Activated CD4-positive, CD25-positive, alpha-beta regulatory T cell treated with anti-CD3 and anti-CD28 coated beads, Interleukin-2, amount 50 U/mL, for 24 hours (primary cell): ENCODE results near the gene IL3.

Source experiments
- ATAC-seq, 2 donors: fragments of 150-1000 bp; cut with Tn5 transposase; one replicate each; pipeline ENCODE4 v1.10.0; 2021; ENCODE audit warnings: mild to moderate bottlenecking in 1 of 2, moderate library complexity in 1 of 2

IL3 gene, protein sequence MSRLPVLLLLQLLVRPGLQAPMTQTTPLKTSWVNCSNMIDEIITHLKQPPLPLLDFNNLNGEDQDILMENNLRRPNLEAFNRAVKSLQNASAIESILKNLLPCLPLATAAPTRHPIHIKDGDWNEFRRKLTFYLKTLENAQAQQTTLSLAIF

DNA sequence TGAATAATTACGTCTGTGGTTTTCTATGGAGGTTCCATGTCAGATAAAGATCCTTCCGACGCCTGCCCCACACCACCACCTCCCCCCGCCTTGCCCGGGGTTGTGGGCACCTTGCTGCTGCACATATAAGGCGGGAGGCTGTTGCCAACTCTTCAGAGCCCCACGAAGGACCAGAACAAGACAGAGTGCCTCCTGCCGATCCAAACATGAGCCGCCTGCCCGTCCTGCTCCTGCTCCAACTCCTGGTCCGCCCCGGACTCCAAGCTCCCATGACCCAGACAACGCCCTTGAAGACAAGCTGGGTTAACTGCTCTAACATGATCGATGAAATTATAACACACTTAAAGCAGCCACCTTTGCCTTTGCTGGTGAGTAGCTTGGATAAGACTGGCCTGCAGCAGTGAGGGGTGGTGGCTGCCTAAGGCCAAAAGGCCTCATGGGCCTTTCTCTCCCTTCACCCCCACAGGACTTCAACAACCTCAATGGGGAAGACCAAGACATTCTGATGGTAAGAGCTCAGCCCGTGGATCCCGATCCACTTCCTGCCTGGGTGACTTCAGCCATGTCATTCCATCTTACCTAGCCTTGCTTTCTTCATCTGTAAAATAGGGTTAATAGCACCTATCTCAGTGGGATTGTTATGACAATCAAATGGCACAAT is at the start of gene IL3:
IL3 (plus strand) TSS at position 155 of the 661 bp plus-strand sequence; CDS start at position 207, 52 bp downstream.
- no peak for ATAC-seq

DNA sequence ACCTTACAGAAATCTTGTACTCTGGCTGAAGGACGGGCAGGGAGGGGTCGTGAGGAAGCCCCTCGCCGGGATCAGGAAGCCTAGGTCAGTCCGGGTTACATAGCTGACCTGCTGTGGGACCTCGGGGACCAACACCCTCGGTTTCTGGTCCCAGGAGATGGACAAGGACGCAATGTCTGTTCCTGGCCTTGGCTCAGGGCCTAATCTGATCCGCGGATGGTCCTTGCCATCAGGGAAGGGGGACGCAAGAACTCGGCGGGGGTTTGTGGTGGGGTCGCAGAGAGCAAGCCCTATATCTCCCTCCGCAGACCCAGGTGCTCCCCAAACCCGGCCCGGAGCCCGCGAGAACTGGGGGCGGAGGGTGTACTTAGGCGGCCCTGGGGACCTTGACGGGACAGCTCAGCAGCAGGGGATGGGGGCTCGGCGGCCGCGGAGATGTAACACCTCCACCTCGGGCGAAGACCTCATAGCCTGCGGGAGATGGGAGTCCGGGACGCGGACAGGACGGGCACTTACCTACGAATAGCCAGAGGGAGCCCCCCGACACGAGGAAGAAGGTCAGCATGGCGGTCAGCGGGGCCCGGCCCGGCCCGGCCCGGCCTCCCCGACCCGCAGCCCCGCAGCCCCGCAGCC is 49.4 kb upstream of the IL3 start:
- ATAC-seq: no peak

DNA sequence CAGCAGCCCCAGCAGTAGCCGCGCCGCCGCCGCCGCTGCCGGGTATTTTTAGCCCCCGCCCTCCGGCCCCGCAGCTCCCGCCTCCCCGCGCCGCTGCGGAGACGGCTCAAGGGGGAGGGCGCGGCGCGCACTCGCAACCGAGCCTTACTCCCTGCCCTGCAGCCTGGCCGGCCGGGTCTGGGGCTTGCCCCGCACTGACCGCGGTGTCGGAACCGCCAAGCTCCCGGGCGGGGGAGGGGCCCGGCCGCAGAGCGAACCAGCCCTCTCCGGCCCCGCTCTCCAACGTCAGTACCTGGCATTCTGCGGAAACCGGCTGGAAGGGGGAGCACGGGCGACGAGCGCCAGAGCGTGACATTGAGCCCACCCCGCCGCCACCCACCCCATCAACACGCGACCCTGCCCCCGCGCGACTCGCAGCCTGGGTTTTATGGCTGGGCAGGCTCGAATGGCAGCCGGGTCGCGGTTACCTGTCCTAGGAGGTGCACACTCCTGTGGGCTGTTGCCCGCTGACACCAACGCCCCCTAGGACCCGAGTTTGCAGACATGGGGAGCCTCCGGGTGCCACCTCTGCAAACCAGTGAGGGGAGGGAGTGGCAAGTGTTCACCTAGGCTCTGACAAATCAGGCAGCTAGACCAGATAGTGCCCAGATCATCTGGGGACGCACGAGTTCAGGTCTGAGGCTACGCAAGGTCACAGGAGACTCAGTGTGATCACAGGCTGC is 48.7 kb upstream of the IL3 start, which contains the start of gene ACSL6:
ACSL6 (minus strand) TSS at position 37 of the 722 bp plus-strand sequence. CDS start 105 bp downstream, outside the sequence.
- ATAC-seq: peak; percentile 44 to 59

DNA sequence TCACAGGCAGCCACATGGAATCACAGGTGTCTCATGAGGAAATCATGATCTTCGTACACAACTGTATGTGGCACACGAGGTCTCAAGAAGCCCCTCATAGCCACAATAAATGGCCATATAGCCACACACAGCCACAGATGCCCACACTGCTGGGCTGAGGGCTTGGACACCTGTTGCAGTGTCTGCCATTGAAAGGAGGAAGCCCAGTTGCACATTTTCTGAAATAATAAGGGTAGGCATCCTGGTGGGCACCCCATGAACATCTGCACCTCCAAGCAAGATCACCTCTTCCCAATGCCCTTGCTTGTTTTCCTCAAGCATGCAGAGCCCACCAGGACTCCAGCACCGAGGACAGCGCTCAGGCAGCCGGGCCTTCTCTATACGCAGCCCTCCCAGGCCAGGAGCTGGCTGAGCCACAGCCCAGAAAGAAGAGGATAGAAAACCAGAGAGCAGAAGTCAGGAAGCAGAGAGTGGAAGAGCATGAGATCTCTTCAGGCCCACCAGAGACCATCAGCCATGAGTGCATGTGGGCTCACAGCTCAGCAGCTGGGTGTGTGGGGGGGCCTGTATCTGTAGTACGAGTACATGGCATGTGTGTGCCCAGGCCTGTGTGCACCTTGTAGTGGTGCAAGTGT is 48.0 kb upstream of the IL3 start:
- no peak for ATAC-seq

DNA sequence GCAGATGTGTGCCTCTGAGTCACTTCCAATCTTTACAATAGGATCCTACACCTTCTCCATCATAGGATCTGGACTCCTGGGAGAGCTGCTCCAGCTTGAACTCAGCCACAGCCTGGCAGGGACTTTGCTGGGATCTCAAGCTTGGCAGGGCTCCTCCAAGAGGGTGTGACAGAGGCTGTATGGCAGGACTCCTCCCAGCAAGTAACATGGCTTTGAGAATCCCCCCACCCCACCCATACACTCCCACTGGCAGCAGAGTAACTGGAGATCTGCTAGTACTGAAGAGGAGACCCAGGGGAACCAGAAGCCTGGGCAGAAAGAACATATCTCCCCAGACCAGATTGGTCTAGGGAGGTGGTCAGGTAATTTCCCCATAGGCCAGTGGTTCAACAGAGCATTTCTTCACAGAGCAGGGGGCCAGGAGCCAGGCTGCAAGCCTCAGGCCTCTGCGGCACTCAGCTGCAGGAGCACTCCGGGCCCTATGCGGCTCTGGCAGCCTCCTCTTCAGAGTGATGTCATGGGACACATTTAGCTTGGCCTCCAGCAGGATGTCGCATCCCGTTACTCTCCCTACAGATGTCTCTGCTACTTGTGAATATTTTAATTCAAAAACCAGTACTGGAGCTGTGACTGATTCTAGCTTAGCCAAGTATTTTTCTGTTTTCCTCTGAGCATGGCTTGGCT is 47.3 kb upstream of the IL3 start:
- ATAC-seq: no peak

DNA sequence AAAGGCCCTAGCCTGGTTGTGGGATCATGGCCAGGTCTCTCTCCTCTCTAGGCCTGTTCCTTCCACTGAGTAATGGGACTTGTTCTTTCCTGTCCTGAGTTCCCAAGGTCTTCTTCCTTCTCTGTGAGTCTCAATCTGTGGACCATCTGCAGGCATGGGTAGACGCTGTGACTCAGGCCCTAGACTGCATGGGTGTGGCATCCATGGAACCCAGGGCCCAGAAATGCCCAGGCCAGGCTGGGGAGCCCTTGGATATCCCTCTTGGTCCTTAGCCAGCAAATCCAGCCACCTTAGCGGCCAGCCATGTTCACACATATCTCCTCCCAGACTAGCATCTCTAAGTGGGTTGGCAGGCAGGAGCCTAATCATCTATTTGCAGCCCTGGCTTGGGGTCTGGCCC is 46.7 kb upstream of the IL3 start:
- ATAC-seq: no peak

DNA sequence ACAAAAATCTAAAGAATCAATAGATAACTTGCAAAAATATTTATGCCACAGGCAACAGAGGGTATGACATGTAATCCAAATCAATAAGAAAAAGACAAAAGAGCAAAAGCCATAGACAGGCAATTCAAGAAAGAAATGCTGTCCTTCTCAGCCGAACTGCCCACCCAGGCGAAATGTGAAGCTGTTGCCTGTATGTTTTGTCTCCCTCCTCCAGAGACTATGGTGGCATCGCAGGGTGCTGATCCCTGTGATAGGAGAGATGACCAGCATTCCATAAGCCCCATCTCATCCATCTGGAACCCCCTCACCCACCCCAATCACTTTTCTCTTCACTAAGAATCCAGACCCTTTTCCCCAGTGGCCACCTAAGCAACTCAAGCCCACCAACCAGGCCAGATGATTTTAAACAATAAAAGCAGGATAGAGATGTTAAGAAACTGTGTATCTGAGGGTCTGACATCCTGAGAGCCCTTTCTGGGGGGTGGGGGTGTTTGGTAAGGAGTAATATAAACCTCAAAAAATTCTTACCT is 43.7 kb upstream of the IL3 start:
- ATAC-seq: no peak

DNA sequence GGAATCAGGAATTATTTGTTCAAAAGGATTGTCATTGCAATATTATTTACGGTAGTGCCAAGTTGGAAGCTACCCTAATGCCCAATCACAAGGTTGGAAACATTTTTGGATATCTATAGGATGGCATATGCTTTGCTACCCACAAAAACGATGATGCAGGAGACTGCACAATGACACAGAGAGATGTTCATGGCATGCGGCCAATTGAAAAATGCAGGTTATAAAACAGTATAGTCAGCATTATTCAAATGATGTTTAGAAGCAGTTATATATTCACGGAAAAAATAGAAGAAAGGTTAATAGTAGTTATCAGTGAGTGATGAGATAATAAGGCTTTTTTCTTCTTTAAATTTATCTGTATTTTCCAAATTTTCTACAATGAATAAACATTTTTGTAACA is 43.1 kb upstream of the IL3 start:
- ATAC-seq: no peak

DNA sequence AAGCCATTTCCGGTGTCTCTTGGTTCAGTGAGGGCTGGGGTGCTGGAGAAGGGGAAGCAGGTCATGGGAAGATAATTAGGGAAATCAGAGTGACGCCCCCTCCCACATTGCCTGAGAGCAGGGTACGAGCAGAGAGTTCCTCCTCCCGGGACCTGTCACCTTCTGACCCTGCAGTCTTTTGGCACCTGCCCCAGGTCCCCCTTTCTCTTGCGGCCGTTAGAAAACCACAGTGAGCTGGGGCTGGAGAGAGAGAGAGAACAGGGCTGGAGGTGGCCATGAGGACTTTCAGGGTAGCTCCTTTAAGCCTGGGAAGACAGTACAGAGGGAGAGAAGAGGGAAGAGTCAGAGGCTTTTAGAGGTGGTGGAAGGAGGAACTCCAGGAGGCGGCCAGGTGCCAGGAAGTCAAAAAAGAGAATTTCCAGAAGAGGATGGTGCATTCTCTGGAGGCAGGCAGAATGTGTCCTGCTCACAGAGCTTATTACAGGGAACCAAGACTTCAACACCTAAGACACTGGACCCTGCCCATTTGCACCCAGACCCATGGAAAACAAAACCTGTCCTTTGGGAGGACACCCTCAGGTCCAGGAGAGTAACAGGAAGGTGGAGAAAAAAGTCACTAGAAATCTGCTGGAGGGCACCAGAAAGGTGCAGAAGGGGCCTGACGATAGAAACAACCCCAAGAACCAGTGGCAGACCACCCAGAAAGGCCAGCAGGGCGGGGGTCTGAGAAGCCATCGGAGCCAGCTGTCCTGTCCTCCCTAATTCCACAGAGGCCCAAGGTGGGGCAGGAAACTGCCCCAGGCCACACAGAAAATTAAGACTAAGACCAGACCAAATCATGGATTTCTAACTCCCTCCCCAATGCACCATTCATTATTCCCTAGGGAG is 42.5 kb upstream of the IL3 start:
- ATAC-seq: no peak

DNA sequence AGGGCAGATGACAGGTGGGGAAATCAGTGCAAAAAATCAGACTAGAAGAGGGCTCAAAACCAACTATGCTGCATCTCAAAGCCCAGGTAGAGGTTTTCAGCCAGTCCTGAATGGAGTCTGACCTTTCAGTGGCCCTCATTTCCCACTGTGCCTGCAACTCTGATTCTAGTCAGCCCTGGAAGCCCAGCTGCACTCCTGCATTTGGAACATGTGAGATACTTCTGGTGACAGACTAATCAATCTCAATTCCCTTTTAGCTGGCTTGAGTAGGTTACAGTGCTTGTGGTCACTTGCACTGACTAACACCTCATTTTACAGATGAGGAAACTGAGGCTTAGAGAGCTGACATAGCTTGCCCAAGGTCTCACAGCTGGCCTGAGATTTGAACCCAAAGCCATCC is 41.1 kb upstream of the IL3 start:
- no peak for ATAC-seq

DNA sequence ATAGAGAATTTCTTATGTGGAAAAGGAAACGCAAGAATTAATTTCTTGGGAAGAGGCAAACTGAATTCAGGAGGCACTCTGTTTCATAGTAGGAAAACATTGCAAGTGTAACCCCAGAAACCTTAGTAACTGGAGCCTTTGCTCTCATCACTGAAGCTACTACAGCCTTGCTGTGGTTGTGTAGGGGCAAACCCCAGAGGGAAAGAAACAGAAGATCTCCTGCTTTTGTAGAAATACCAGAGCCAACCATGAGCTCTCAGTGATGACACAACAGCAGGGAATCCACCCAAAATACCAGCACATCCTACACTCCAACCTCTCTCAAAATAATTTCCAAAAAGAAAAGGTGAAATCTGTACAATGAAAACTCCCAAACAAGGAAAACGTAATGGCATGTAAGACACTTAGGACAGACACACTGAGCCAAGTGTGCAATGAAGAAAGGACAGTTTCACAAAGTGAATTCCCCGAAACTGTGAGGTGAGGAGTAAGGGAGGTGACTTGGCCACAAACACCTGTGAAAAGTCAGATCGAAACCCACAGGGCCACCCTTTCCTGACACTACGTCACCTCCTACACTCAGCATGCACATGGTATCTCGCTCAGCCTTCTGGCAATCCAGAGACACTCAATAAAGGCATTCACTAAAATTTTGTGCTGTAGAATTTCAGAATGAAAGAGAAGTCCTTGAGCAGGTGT is 40.4 kb upstream of the IL3 start:
- peak; percentile 94 to 96 for ATAC-seq

DNA sequence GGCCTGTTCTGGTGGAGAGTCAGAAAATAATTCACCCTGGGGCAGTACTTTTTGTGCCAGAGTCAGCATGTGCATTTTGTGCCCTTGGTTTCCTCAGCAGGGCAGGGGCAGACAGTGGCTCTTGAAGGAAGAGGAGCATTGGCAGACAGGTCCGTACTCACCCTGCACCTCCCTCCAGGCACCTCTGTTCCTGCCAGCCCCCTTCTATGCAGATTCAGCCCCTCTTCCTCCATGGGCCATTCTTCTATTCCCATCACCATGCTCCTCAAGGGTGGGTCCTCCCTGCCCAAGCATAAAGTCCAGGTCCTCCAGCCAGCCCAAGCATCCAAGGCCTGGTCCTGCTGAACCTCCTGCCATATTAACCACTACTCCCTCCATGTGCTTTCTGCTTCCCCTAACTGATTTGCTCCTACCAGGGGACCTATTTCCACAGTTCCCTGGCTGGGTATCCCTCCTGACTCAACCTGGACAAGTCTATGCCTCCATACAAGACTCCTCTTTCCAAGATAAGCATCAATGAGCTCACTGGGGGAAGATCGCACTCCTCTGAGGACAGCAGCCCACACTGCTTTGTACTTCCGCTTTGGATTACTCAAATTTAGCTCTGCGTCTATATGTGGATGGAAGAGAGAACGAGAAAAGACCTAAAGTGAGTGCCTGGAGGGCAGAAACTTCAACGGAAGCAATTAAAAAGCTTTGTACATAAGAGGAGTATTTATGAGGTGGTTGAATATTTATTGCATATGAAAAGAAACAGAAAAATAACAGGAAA is 39.7 kb upstream of the IL3 start:
- peak; percentile 6 to 9 for ATAC-seq

DNA sequence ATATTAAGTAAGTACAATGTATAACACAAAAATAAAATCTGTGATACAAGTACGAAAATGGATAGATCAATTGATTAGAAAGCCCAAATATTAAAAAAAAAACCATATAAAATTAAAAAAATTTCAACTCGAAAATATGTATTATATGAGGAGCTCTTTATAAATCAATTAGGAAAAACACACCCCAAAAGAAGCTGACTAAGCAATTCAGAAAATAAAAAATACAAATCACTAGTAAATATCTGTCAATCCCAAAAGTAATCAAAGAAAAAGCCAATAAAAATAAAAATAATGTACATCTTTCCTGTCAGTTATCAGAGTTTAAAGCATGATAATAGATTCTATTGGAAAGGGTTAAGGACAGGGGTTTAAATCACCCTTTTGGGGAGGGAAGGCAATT is 38.8 kb upstream of the IL3 start:
- no peak for ATAC-seq

DNA sequence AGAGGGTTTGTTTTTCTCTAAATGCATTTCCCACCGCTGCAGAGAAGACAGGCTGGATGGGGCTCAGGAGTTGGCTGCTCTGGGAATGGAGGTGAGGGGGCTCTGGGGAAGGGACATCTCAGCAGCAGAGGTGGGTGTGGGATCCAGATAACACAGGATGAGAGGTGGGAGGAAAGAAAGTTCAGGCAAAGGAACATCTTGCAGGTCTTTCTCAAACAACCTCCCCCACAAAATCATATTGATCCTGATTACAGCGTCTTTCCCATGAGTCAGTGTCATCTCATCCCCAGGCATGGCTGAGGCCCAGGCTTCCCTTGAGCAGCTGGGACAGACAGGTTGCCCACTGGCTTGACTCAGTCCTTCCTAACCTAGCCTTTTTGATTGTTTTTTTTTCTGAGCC is 37.7 kb upstream of the IL3 start:
- no peak for ATAC-seq

DNA sequence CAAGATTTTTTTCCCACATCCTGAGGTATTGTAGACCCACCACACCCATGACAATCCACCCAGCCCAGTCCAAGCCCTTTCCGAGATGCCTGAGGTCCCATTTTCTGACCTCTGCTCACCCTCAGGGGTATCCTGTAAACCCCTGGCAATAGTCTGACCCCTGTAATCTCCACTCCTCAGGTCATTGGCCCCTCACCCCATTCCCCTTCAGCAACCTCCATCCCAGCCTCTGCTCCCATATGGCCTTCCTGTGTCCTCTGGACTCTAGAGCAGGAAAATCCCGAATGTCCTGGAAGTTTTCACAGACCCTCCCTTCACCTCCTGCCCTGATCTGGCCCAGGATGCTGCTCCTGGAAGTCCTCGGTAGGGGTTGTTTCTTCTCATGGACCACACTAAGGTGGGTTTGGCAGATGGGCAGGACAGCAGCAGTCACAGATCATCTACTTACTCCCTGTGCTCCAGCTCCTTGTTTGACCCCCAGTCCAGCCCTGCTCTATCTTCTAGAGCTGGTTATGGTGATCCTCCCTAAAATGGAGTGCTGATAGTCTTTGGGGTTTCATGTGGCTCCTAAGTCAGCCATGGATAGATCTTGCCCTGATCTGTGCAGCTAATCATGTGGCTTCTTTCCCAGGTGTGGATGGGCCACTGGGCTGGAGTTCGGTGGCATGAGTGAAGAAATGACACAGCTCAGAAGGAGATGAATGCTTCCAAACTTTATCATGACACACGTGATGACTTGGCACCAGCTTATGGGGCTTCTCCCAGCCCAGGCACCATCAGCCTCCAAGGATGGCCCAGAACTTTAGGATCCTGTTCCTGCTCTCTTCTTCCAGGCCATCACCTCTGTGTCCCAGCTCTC is 37.0 kb upstream of the IL3 start:
- no peak for ATAC-seq

DNA sequence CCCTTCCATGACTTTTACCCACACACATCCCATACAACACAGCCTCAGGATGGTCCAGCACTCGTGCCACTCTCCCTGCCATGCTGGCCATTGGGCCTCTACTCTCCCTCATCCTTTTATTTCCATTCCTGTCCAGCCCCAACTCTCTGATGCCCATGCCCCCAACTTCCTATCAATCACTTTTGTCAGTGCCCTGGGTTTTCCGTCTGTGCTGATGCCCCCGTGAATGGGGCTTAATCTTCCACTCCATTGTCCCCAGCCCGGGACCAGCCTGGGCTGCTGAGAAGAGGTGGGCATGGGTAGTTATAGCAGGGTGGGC is 36.4 kb upstream of the IL3 start:
- ATAC-seq: no peak

DNA sequence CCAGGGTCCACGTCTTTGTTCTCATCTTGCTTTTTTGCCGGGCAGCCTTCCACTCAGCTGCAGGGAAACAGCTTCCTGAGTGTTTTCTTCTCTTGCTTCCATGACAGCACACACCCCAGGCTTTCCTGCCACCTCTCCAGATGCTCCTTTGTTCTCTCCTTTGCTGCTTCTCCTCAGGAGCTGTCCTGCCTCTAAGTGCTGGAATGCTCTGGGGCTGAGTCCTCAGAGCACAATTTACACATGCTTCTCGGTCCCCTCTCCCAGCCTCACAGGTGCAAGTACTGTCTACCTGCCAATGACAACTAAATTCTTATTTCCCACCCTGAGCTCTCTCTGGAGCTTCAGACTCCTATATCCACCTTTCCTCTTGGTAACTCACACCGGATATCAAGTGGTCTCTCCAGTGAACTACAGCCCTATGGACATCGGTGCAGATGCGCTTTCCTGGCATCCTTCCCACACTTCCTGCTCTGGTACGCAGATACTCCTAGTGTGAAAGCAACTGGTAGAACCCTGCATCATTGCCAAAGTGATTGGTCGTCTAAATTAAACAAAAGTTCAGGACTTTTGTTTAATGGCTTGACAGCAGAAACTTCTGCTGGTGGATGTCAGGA is 35.6 kb upstream of the IL3 start:
- no peak for ATAC-seq

DNA sequence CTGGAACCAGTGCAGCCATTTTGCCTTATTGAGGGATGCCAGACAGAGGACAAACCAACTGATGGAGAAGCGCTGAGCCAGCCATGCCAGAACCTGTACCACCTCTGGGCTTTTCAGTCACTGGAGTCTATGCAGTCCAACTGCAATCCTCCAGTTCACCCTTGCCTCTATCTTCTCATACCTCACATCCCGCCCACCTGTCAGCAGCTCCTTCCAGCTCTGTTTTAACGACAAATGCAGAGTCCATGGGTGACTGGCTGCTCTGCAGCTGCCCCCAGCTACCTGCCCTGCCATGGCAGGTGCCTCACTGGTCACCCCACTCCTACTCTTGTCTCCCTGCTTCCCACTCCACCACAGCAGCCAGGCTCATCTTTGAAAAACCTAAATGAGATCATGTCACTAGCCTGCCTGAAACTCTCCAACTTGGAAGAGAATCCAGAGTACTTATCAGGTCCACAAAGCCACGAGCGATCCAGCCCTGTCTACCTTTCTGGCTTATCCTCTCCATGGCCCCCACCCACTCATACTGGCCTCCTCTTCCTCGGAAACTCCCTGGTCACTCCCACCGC is 35.0 kb upstream of the IL3 start:
- no peak for ATAC-seq
